Glutamatergic neuron (in vitro differentiated cells): ENCODE data around the gene FGFRL1. TPM values are rescaled to one million over a fixed set of nuclear protein-coding genes. Genes with fewer than 3 reads are reported as not detected.

Source experiments
- DNase-seq: peaks from one replicate; pipeline ENCODE4 v3.0.0; 2022
- H3K27ac Mint-ChIP-seq: one replicate; pipeline ENCODE4 v1.8.0; 2020; ENCODE audit warnings: mild to moderate bottlenecking, mixed read lengths, inconsistent platforms; ENCODE audit not compliant: unreplicated experiment
- H3K27me3 Mint-ChIP-seq: one replicate; pipeline ENCODE4 v1.8.0; 2020; ENCODE audit warnings: mild to moderate bottlenecking, moderate library complexity, mixed read lengths, inconsistent platforms; ENCODE audit not compliant: unreplicated experiment
- H3K36me3 Mint-ChIP-seq: one replicate; pipeline ENCODE4 v1.8.0; 2020; ENCODE audit warnings: mild to moderate bottlenecking, mixed read lengths, inconsistent platforms; ENCODE audit not compliant: unreplicated experiment
- H3K4me1 Mint-ChIP-seq: one replicate; pipeline ENCODE4 v1.8.0; 2020; ENCODE audit warnings: mild to moderate bottlenecking, low read depth, mixed read lengths, inconsistent platforms; ENCODE audit not compliant: unreplicated experiment
- H3K4me3 Mint-ChIP-seq: one replicate; pipeline ENCODE4 v1.8.0; 2020; ENCODE audit warnings: mild to moderate bottlenecking, mixed read lengths, inconsistent platforms; ENCODE audit not compliant: unreplicated experiment
- H3K9me3 Mint-ChIP-seq: one replicate; pipeline ENCODE4 v1.8.0; 2020; ENCODE audit warnings: mild to moderate bottlenecking, moderate library complexity, mixed read lengths, inconsistent platforms; ENCODE audit not compliant: unreplicated experiment
- CTCF ChIP-seq: fragments of 200-600 bp; sonication (generic); IDR thresholded peaks from one replicate; pipeline ENCODE4 v1.5.0; 2021; ENCODE audit not compliant: partially characterized antibody, unreplicated experiment
- total RNA-seq: library from RNA; stranded (reverse); fragmentation: NEBNext Ultra II Directional; extraction: Animal tissue kit (Norgen Biotek cat#: 25700); gene quantifications from one replicate; pipeline ENCODE4 v1.2.1, GENCODE V29; 2021; ENCODE audit not compliant: unreplicated experiment

FGFRL1 gene
- total RNA-seq, 1 donor from 2014 or later = 20.9 TPM

GRCh38 chr4:967113-968104 is 44.0 kb upstream of the FGFRL1 start:
- no peak overlapping the region for H3K27ac Mint-ChIP-seq
- TF ChIP-seq CTCF = no peak
- H3K36me3 Mint-ChIP-seq = no peaks in the 10 kb centered on the region
- H3K4me1 Mint-ChIP-seq = peaks cover 8% of the 10 kb centered on the region
- no peak overlapping the region for H3K4me3 Mint-ChIP-seq
- peak; percentile 62 for DNase-seq
- no peaks in the 10 kb centered on the region for H3K9me3 Mint-ChIP-seq
- peaks cover 6% of the 10 kb centered on the region for H3K27me3 Mint-ChIP-seq

- no peaks in the 10 kb centered on the region for H3K36me3 Mint-ChIP-seq
- DNase-seq = no peak
- peaks cover 6% of the 10 kb centered on the region for H3K27me3 Mint-ChIP-seq
- peaks cover 8% of the 10 kb centered on the region for H3K4me1 Mint-ChIP-seq
- no peaks in the 10 kb centered on the region for H3K9me3 Mint-ChIP-seq
- H3K4me3 Mint-ChIP-seq = no peak overlapping the region
- H3K27ac Mint-ChIP-seq = no peak overlapping the region
- no peak for TF ChIP-seq CTCF
Measured at GRCh38 chr4:968221-968620, 43.2 kb upstream of the FGFRL1 start.

- Mint-ChIP-seq H3K27ac (peak overlapping the region; percentile 11), H3K27me3 (peaks cover 6% of the 10 kb centered on the region), H3K9me3 (no peaks in the 10 kb centered on the region), H3K4me3 (peak overlapping the region; percentile 25), H3K4me1 (peaks cover 8% of the 10 kb centered on the region), H3K36me3 (no peaks in the 10 kb centered on the region)
- no peak for DNase-seq
- no peak for TF ChIP-seq CTCF
Measured at GRCh38 chr4:968621-969394, 42.6 kb upstream of the FGFRL1 start.

- DNase-seq = no peak
- peaks cover 6% of the 10 kb centered on the region for H3K27me3 Mint-ChIP-seq
- H3K4me1 Mint-ChIP-seq = peaks cover 8% of the 10 kb centered on the region
- peak overlapping the region; percentile 9 for H3K4me3 Mint-ChIP-seq
- no peak overlapping the region for H3K27ac Mint-ChIP-seq
- H3K9me3 Mint-ChIP-seq = no peaks in the 10 kb centered on the region
- H3K36me3 Mint-ChIP-seq = no peaks in the 10 kb centered on the region
- TF ChIP-seq CTCF = no peak
Measured at GRCh38 chr4:970046-970745, 41.2 kb upstream of the FGFRL1 start.
